ENCODE results near the gene MT1B.

The MT1B gene

DNA sequence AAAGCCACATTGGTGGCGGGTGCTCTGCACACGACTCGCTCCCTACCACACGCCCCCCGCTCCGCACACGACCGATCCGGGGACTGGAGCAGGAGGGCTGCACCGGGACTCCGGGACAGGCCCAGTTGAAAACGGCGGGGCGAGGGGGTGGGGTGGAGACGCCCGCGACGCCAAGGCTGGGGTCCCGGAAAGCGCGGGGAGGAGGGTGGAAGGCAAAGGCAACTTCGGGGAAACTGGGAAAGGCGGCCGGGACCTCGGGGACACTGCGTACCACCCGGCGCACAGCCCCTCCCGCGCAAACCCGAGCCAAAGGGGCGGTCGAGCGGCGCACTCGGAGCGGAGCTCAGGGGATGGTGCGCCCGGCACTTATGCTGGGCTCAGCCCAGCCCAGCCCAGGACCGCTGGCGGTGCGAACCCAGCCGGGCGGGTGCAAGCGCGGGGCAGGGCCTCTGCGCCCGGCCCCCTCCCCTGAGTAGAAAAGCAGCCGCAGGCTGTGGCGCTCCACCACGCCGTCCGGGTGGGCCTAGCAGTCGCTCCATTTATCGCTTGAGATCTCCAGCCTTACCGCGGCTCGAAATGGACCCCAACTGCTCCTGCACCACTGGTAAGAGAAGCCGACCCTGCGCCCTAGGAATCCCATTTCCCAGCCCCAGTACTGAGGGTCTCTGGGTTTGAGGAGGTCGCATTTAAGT lies 19.4 kb upstream of the MT1B start, which contains the start of gene MT1M:
TSS of gene MT1M (plus strand) at position 504 of the 692 bp plus-strand sequence. CDS start at position 577, 73 bp downstream.
- TF ChIP-seq, protein P1, sequence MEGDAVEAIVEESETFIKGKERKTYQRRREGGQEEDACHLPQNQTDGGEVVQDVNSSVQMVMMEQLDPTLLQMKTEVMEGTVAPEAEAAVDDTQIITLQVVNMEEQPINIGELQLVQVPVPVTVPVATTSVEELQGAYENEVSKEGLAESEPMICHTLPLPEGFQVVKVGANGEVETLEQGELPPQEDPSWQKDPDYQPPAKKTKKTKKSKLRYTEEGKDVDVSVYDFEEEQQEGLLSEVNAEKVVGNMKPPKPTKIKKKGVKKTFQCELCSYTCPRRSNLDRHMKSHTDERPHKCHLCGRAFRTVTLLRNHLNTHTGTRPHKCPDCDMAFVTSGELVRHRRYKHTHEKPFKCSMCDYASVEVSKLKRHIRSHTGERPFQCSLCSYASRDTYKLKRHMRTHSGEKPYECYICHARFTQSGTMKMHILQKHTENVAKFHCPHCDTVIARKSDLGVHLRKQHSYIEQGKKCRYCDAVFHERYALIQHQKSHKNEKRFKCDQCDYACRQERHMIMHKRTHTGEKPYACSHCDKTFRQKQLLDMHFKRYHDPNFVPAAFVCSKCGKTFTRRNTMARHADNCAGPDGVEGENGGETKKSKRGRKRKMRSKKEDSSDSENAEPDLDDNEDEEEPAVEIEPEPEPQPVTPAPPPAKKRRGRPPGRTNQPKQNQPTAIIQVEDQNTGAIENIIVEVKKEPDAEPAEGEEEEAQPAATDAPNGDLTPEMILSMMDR (IDR thresholded peaks at IDR 0.05; ENCODE audit: low read depth, low read length, missing control alignments): no peak
- H3K4me3 ChIP-seq (ENCODE audit: low read depth, low read length): no peak within 1 kb of the TSS
- DNase-seq (ENCODE audit: low read depth): no peak

DNA sequence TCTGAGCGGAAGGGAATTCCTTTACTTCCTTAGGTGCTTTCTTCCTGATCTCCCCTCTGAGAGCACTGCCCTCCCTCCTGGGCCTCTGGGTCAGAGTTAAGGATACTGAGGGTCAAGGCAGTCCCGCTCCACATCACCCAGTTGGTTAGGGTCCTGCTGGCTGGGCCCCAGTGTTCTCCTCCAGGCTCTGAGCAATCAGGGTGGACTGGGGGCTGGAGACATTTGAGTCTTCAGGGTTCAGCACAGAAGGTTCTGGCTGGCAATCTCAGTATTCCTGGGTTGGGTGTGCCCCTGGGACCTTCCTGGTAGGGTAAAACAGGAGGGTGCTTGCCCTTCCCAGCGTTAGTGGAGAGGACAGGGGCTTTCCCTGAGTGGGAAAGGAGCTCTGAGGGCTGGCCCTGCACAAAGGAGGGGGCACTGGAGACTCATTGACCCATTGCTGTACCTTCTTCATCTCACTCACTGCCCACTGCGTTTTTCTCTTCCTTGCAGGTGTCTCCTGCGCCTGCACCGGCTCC lies 18.8 kb upstream of the MT1B start:
- no peak overlapping the region for H3K4me3 ChIP-seq (ENCODE audit: low read depth, low read length)
- no peak for DNase-seq (ENCODE audit: low read depth)
- TF ChIP-seq, protein P1 (IDR thresholded peaks at IDR 0.05; ENCODE audit: low read depth, low read length, missing control alignments): no peak

DNA sequence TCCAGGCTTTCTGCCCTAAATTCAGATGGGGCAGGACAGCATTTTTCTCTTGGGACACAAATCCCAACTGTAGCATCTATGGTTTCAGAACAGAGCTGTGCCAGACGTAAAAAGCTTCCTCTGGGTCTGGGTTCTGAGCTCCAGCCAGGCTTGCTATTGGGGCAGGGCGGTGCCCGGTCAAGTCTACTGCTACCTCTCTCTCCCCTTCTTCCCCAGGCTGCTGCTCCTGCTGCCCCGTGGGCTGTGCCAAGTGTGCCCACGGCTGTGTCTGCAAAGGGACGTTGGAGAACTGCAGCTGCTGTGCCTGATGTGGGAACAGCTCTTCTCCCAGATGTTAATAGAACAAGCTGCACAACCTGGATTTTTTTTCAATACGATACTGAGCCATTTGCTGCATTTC lies 18.2 kb upstream of the MT1B start:
- no peak for DNase-seq (ENCODE audit: low read depth)
- TF ChIP-seq, protein P1 (IDR thresholded peaks at IDR 0.05; ENCODE audit: low read depth, low read length, missing control alignments): no peak
- no peak overlapping the region for H3K4me3 ChIP-seq (ENCODE audit: low read depth, low read length)

DNA sequence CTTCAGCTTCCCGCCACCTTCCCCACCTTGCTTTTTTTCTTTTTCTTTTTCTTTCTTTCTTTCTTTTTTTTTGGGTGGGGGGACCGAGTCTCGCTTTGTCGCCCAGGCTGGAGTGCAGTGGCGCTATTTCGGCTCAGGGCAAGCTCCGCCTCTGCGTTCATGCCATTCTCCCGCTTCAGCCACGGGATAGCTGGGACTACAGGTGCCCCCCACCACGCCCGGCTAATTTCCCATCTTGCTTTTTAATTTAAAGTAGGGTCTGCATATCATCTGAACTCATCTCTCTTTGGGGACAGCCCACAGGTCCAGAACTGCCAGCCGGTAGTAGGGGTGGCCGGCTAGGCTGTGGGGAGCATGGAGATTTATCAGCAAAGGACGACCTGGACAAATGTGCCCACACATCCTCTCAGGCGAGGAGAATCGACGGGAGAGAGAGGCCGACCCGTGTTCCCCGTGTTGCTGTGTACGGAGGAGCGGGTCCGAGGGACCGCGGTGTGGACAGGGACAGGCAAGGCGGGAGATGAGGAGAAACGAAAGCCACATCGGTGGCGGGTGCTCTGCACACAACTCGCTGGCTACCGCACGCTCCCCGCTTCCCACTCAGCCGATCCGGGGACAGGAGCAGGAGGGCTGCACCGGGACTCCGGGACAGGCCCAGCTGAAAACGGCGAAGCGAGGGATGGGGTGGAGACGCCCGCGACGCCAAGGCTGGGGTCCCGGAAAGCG lies 16.8 kb upstream of the MT1B start:
- TF ChIP-seq, protein P1 (IDR thresholded peaks at IDR 0.05; ENCODE audit: low read depth, low read length, missing control alignments): no peak
- DNase-seq (ENCODE audit: low read depth): no peak
- H3K4me3 ChIP-seq (ENCODE audit: low read depth, low read length): no peak overlapping the region

DNA sequence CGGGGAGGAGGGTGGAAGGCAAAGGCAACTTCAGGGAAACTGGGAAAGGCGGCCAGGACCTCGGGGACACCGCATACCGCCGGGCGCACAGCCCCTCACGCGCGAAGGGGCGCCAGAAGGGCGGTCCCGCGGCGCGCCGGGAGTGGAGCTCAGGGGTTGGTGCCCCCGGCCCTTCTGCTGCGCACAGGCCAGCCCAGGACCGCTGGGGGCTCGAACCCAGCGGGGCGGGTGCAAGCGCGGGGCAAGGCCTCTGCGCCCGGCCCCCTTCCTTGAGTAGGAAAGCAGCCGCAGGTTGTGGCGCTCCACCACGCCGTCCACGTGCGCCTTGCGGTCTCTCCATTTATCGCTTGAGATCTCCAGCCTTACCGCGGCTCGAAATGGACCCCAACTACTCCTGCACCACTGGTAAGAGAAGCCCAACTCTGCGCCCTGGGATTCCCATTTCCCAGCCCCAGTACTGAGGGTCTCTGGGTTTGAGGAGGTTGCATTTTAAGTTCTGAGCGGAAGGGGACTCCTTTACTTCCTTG lies 16.2 kb upstream of the MT1B start:
- H3K4me3 ChIP-seq (ENCODE audit: low read depth, low read length): no peak overlapping the region
- TF ChIP-seq, protein P1 (IDR thresholded peaks at IDR 0.05; ENCODE audit: low read depth, low read length, missing control alignments): no peak
- DNase-seq (ENCODE audit: low read depth): no peak

DNA sequence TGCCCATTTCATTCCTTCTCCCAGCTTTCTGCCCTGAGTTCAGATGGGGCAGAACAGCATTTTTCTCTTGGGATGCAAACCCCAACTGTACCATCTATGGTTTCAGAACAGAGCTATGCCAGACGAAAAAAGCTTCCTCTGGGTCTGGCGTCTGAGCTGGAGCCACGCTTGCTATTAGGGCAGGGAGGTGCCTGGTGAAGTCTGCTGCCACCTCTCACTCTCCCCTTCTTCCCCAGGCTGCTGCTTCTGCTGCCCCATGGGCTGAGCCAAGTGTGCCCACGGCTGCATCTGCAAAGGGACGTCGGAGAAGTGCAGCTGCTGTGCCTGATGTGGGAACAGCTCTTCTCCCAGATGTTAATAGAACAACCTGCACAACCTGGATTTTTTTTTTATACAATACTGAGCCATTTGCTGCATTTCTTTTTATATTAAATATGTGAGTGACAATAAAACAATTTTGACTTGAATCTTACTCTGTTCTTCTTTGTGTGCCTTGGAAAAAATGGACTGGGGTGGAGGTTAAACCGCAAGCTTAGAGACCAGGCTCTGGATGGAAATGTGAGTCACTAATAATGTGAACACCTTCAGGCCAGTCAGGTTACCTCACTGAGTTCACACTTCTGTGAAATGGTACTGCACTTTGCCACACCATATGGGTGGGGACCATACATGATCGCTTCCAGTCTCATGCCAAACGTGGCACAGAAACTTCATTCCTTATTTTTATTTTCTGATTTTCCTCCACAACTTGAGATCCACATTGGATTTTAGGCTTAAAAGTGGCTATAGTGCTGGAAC lies 14.9 kb upstream of the MT1B start:
- TF ChIP-seq, protein P1 (IDR thresholded peaks at IDR 0.05; ENCODE audit: low read depth, low read length, missing control alignments): no peak
- no peak for DNase-seq (ENCODE audit: low read depth)
- no peak overlapping the region for H3K4me3 ChIP-seq (ENCODE audit: low read depth, low read length)

Measured in GM12864 (cell line).